RWPE2 (cell line): Measurements from ENCODE around the gene FAR1.
A peak's percentile ranks its signal among the peaks of the same experiment; 100 is the strongest.

Source experiments
- ATAC-seq: fragments of 200-7000 bp; cut with Tn5 transposase; 3 replicates; pipeline ENCODE4 v1.9.1; 2021; ENCODE audit warnings: low read depth
- DNase-seq: peaks from one replicate; pipeline ENCODE4 v3.0.0-alpha.2; 2020; ENCODE audit warnings: low spot score
- H3K27ac ChIP-seq: fragments of 450-650 bp; 2 replicates; pipeline ENCODE4 v1.5.1; 2017; ENCODE audit warnings: mild to moderate bottlenecking; ENCODE audit not compliant: poor library complexity, severe bottlenecking
- H3K27me3 ChIP-seq: fragments of 250-450 bp; sonication (Bioruptor Pico); 2 replicates; pipeline ENCODE4 v1.5.1; 2021; ENCODE audit warnings: mild to moderate bottlenecking, moderate library complexity; ENCODE audit not compliant: insufficient read depth, poor library complexity, severe bottlenecking
- H3K36me3 ChIP-seq: fragments of 250-450 bp; sonication (Bioruptor Pico); 2 replicates; pipeline ENCODE4 v1.5.1; 2020; ENCODE audit warnings: low read depth, mild to moderate bottlenecking, moderate library complexity
- H3K4me1 ChIP-seq: fragments of 250-450 bp; sonication (Bioruptor Pico); 2 replicates; pipeline ENCODE4 v1.5.1; 2021; ENCODE audit warnings: mild to moderate bottlenecking, moderate library complexity; ENCODE audit not compliant: insufficient read depth, poor library complexity, severe bottlenecking
- H3K4me3 ChIP-seq: fragments of 250-450 bp; sonication (Bioruptor Pico); 2 replicates; pipeline ENCODE4 v1.5.1; 2021; ENCODE audit warnings: mild to moderate bottlenecking, moderate library complexity; ENCODE audit not compliant: severe bottlenecking
- H3K9me3 ChIP-seq: fragments of 250-450 bp; sonication (Bioruptor Pico); 2 replicates; pipeline ENCODE4 v1.5.1; 2021; ENCODE audit warnings: mild to moderate bottlenecking, moderate library complexity; ENCODE audit not compliant: severe bottlenecking
- CTCF ChIP-seq: fragments of 450-650 bp; IDR thresholded peaks from one replicate; pipeline ENCODE4 v1.5.1; 2017; ENCODE audit warnings: mild to moderate bottlenecking, moderate library complexity; ENCODE audit not compliant: poor library complexity, severe bottlenecking

The FAR1 gene

DNA sequence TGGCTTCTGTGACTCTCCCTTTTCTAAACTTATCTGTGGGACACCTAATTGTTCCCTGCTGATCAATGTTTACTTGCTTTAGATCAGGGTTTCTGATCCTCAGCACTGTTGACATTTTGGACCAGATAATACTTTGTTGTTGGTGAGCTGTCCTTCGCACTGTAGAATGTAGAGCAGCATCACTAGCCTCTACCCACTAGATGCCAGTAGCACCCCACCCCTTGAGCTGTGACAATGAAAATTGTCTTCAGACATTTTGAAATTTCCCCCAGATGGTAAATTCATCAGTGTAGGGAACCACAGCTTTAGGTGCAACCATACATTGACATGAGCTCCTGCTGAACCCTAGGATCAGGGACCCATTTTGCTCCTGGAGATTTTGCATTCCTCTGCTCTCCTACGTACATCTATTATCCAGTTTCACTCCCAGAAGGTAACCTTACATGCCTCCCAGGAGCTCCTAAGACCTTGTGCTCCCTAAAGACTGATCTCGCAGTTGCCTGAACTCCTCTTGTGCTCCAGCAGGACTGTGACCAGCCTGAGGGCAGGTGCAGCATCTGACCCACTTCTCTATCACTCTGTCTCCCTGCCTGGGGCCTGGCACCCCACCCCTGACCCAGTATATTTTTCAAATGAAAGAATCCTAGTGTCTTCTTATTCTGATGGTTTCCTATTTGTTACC, 107.8 kb downstream of the FAR1 start:
- Histone ChIP-seq H3K9me3 (no peaks in the 10 kb centered on the region), H3K27ac (no peak overlapping the region), H3K36me3 (no peaks in the 10 kb centered on the region), H3K27me3 (peaks cover 30% of the 10 kb centered on the region), H3K4me3 (no peak overlapping the region), H3K4me1 (no peaks in the 10 kb centered on the region)
- ATAC-seq (peak; percentile 38; the same call in 1 of the 3 replicates), DNase-seq (no peak)
- peak; percentile 41 for TF ChIP-seq CTCF

DNA sequence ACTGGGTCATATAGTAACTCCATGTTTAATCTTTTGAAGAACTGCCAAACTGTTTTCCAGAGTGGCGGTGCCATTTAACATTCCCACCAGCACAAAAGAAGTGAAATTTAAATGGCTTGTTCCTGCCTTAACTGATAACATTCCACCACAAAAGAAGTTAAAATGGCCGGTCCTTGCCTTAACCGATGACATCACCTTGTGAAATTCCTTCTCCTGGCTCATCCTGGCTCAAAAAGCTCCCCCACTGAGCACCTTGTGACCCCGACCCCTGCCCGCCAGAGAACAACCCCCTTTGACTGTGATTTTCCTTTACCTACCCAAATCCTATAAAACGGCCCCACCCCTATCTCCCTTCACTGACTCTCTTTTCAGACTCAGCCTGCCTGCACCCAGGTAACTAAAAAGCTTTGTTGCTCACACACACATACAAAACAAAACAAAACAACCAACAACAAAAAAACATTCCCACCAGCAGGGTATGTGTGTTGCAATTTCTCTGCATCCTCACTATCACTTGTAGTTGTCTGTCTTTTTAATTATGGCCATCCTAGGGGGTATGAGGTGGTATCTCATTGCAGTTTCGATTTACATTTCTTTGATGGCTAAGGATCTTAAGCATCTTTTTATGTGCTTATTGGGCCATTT, 109.0 kb downstream of the FAR1 start:
- ATAC-seq (no peak), DNase-seq (no peak)
- H3K27ac ChIP-seq = no peak overlapping the region
- H3K4me1 ChIP-seq = no peaks in the 10 kb centered on the region
- H3K9me3 ChIP-seq = no peaks in the 10 kb centered on the region
- TF ChIP-seq CTCF = no peak
- no peaks in the 10 kb centered on the region for H3K36me3 ChIP-seq
- no peak overlapping the region for H3K4me3 ChIP-seq
- H3K27me3 ChIP-seq = peaks cover 32% of the 10 kb centered on the region

GRCh38 chr11:13778345-13778744, 109.9 kb downstream of the FAR1 start:
- H3K27ac ChIP-seq = no peak overlapping the region
- DNase-seq = no peak
- no peaks in the 10 kb centered on the region for H3K9me3 ChIP-seq
- ATAC-seq = no peak
- no peaks in the 10 kb centered on the region for H3K4me1 ChIP-seq
- TF ChIP-seq CTCF = no peak
- H3K4me3 ChIP-seq = no peak overlapping the region
- H3K36me3 ChIP-seq = no peaks in the 10 kb centered on the region
- H3K27me3 ChIP-seq = peaks cover 32% of the 10 kb centered on the region

DNA sequence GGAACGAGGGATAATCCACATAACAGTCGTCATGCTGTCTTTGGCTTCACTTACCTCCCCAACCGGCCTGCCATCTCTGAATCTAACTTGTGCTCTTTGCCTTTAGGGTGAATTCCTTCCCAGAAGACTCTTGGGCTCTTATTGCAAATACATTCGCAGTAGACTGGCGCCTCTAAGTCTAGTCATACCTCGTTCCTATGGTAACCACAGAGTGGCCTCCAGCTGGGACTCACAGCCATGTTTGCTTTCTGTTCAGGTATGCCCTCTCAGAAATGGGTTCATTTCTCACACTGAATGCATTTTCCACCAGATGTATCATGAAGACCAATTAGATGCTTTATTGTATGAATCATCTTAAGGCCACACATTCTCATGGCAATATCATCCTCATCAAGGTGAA, 112.7 kb downstream of the FAR1 start:
- DNase-seq = no peak
- Histone ChIP-seq H3K9me3 (no peaks in the 10 kb centered on the region), H3K27ac (no peak overlapping the region), H3K4me1 (no peaks in the 10 kb centered on the region), H3K4me3 (no peak overlapping the region), H3K36me3 (no peaks in the 10 kb centered on the region), H3K27me3 (peaks cover 29% of the 10 kb centered on the region)
- TF ChIP-seq CTCF = no peak
- no peak for ATAC-seq
